NCI-H446 (cell line): ENCODE data around the gene MACIR.

Experiments
- DNase-seq, 2 experiments: peaks; one replicate each; lab custom pipeline; 2025; lab: John Stamatoyannopoulos, UW

The MACIR gene

DNA sequence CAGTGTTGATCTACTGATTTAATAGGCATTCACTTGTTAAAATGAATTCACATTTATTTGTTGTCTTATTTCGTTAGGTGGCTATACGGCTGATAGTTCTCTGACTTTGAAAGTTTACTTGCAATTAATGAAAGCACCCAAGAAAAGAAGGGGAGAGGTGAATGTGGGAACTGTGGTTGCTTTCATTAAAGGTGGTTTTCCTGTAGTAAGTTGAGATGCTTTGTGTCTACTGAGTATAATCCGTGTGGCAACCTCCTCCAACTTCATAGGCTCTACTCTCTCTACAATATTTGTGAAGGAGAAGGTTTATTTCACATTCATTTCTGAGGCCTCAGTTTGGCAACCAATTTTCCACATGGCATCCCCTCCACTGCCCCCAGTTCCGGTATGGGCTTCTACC is 12.8 kb upstream of the MACIR start:
- no peak for DNase-seq

DNA sequence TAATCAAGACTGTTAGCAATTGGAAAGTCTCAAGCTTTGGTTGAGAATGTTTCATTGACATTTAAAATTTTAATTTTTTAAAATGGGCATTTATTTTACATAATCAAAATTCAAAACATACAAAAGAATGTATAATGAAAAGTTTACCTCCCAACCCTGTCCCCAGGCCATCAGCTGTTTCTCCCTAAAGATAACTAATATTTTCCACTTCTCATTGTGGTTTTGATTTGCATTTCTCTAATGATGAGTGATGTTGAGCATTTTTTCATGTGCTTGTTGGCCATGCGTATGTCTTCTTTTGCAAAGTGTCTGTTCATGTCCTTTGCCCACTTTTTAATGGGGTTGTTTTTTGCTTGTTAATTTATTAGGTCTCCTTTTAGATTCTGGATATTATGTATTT is 11.4 kb upstream of the MACIR start:
- DNase-seq: no peak

DNA sequence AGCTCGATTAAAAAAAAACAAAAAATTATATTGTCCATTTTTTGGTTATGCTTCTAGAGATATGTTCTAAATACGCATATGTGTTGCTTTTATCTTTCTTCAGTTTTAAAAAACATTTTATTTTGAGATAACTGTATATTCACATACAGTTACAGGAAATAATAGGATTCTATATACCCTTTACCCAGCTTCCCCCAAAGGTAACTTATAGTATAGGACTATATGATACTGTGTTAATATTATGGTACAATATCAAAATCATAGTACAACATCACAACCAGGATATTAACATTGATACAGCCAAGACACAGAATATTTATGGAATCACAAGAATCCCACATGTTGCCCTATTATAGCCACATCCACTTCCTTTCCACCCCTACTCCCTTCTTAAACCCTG is 9.5 kb upstream of the MACIR start:
- no peak for DNase-seq

DNA sequence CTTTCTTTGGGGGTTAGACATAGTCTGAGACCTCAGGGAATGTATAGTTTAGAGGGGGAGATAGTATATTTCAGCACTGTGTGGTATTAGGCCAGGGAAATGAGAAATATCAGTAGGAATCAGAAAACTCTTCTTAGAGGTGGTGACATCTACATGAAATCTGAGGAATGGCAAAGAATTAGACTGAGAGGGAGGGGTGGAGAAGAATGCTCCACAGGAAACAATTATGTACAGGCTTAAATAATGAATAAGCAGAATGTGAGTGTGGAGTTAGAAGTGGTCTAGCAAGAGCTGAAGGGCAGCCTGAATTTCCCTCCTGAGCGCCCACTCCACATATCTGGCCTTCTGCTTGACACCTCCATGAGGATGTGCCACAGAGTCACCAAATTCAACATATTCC is 3.6 kb upstream of the MACIR start:
- DNase-seq: no peak

DNA sequence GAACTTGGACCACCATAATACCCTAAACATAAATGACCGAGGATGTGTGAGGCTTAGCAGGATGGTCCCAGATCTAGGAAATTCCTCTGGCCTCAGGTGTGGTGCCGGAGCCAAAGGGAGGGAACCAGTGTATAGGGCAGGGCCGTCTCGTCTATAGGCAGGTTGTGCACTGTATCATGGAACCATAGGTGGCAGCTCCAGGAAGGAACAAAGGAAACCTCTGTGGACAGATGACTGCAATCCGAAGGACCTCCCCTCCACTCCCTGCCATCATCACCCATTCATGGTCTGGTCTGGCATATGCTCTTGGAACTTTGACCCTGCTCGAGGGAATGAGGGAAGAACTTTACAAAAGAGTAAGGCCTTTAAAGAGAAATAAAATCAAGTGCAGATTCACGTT is 2.9 kb upstream of the MACIR start:
- DNase-seq: no peak

DNA sequence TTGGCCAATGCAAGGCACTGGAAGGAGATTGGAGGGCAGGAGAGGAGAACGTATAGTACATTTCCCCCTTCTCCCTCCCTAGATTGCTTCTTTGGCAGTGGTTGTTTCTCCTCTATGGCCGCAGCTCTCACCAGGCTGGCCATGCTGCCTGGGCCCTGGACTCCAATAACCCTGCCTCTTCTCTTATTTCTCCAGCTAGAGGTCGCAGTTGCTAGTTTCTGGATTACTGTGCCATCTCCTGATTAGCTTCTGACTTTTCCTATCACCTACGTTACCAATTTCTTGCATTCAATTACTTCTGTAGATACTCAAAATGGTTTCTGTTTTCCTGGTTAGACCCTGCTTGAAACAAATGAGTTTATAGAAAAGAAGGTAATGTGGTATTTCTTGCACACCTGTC is 2.4 kb upstream of the MACIR start:
- no peak for DNase-seq

DNA sequence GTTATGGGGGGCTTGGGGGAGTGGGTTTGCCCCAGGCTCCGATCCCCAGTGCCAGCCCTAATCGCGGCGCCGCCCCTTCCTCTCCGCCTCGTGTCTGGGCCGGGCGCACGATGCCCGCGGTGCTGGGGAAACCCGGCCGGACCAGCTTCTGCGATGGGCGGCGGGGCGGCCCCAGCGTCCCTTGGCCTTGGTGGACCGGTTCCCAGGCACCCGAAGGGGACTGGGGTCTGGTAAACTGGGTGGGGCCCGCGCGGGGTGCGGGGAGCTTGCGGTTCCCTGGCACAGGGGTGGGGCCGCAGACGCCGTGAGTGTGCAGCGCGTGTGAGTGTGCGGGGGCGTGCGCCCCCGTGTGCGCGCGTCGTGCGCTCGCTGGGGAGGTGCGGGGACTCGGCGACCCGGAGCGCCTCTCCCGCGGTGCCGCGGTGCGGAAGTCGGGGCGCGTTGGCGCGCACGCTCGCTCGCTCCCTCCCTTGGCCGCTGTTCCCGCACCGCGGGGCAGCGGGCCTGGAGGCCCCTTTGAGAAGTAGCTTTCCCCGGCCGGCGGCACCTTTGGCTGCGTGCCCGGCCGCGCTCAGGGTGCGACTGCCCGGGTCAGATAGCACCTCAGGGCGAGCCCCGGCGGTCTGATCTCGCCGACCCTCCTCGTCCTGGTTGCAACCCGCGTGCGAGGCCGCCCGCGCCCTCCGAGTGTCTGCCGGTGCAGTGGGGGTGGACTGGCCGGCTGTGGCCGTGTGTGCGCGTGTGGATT is 568 bp downstream of the MACIR start:
- peak; percentile 53 to 72 for DNase-seq

DNA sequence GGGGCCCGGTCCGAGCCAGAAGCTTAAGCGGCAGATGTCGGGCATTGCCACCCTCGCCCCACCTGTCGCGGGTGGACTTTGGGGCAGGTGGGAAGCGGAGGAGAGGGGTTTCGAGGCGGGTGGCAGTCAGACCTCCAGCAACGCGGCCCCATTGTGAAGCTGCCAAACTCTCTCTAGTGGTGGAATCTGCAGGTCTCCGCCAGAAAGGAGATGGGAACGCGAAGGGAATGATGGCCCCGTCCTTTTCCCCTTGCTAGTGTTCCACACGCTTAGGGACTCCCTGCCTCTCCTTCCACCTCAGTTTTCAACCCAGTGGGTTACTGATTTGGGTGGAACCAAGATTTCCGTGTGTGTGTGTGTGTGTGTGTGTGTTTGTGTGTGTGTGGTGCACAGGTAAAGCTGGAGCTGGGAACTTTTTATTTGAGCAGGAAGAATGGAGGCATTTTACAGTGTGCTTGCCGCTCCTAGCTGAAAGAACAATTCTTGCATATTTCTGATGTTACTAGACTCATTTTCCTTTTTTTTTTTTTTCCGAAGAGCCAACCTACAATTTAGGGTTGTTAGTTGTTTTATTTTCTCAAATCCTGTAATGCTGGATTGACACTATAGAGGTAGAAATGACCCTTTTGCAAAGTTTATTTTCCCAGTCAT is 1.3 kb downstream of the MACIR start:
- DNase-seq: peak in 1 of 2 experiments; percentile 37

DNA sequence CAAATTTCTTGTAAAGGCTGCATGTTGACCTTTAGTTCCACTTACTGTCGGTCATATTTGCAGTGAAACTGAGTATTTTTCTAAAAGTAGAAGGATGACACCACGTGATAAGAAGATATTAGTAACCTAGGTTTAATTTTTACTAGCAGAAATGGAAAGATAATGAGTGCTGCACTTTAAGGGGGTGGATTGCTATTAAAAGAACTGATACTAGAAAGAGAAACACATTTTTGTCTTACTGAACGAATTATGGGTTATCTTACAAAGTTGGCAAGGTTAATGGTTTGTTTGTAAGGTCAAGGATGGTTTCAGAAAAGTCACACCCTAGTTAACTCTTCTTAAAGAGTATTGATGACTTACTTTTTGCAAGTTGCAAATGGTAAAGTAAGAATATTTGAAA is 2.4 kb downstream of the MACIR start:
- DNase-seq: no peak

DNA sequence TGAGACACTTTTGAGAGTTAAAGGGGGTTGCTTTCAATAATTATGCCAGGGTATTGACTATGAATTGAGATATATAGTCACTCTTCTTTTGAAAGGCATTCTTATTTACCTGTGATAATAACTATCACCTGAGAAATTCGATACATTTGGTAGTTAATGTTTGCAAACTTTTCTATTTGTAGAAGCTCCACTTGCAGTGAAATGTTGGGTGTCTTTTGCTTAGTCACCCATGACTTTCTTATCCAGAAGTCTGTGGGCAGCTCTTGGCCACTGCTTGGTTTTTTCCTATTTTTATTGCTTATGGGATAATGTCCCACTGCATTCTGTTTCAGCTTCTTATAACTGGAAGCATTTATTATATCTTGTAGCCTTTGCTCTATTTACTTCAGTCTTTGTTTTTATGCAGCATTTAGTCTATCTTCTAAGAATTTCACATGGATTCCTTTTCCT is 3.9 kb downstream of the MACIR start:
- no peak for DNase-seq

DNA sequence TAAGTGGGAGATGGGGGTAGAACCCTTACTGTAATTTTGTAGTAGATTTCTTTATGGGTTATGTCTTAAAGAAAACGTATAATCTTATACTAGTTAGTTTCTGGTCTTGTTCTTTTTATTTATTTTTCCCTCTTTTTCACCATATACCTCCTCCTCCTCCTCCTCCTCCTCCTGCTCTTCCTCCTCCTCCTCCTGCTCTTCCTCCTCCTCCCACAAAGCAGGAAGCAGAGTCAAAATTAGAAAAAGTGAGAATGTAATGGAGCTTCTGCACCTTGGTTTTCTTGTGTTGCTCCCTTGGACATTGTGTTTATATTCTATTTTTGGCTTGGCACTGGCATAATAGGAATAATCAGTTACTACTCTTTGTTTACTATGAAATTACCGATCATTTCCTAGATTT is 4.5 kb downstream of the MACIR start:
- DNase-seq: no peak

DNA sequence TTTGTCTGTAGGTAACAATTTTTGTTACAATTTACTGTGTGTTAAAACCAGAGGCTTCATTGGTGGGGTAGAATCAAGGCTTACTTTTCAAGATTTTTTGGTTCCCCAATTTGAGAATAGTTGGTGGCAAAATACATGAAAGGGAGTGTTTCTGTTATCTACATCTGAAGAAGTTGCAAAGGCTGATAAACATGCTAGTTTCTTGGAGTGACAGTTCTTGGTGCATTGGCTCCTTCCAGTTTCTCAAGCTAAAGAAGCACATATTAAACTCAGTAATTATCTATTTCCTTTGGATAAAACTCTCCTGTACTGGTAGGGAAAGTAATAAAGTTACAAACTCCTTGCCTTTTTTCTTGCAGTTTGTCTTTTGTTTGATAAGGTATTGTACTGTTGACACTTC is 5.9 kb downstream of the MACIR start:
- DNase-seq: no peak

DNA sequence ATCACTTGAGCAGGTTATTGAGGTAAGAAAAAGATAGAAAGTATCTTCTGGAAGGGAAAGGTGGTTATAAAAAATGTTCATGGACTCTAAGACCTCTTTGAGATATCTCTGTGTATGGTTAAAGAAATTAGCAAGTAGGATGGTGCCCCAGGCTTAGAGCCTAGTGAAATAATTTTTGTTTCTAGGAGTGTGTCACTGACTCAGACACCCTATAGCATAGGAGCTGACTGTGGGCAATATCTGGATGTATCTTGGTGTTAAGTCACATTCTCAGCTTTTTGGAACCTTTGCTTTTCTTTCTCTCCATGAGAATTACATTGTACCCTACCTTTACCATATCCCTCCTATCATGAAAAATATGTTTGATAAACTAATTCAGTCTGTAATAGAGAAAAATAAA is 12.0 kb downstream of the MACIR start:
- no peak for DNase-seq

DNA sequence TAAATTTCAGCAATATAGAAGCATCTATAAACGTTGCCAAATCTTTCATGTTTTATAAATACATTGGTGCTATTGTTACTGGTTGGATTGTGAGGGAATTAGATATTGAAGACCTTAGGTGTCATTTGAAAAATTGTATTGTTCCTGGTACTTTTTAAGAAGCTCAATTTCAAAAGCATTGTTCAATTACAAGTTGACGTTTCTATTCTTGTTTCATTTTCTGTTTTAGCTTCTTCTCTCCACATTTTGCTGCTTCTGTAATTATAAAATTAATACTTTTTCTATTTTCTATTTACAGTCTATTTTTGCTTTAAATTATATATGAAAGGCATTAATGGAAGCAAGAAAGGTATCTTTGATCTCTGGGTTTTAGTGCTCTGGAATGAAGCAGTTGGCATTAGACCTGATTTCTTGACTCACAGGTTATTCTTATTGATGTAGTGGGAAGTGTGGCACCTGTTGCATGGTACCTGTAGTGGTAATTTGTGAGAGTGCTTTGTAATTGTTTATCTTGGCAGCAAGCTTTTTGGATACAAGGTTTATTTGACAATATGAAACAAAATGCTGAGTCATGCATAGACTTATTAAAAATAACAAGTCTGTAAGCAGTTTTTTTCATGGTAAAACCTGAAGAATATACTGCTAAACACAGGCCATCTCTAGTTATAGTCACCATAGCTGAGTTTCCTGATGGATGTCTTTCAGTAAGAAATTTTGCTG is 13.2 kb downstream of the MACIR start:
- no peak for DNase-seq

DNA sequence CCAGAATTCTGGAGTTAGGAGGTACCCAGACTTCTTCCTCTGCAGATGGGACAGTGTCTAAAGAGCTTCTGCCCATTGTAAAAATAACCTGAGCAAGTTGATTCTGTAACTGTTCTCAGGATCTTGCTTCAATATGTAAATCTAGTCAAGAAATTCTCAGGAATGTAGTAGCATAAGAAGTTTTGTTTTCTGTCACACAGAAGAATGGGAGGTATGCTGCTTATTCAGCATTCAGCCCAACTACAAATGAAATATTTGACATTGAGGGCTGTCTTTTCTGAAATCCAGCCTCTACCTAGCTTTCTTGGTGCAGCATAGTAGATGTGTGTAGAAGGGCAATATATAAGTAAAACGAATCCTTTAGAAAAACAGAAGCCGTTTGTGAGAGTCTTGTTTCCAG is 13.8 kb downstream of the MACIR start:
- no peak for DNase-seq

DNA sequence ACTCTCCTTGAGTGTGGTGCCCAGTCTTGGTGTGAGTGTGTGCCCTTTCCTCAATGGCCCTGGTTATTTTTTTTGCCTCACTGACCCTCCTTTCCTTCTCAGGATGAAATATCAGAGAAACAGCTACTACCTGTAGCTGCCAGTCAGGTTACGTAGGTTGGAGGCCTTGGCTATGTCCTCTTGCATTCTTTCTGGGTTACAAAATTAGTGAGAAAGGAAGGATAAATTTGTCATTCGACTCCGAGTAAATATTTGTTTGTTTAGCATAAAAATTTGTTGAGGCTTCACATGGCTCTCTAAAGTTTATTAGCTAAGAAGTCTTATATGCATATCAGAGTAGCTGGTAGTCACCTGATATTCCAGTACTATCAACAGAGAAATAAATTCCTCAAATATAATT is 15.4 kb downstream of the MACIR start:
- DNase-seq: no peak

DNA sequence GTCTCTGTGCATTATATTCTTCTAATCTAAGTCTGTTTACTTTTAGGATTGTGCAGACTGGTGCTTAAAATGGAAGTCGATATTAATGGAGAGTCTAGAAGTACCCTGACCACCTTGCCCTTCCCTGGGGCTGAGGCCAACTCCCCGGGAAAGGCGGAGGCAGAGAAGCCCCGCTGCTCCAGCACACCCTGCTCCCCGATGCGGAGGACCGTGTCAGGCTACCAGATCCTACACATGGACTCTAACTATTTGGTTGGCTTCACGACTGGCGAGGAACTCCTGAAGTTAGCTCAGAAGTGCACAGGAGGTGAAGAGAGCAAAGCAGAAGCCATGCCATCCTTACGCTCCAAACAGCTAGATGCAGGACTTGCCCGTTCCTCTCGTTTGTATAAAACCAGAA is 17.3 kb downstream of the MACIR start:
- DNase-seq: no peak

DNA sequence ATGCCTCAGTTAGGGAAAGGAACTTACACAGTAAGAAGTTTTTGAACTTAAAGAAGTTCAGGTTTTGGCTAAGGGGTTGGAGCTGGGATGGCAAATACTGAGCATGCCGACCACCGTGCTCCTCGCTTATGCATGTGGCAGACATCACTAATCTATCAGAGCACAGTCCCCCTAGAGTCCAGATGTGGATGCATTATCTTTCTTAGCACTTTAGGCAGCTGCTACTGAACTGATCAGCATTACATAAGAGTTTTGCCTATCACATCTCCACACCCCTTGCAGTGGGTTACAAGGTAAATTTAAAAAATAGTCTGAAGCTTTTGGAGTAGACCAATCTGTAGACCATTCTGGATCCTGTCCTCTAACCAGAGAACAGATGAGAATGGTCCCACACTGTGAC is 22.4 kb downstream of the MACIR start:
- no peak for DNase-seq

DNA sequence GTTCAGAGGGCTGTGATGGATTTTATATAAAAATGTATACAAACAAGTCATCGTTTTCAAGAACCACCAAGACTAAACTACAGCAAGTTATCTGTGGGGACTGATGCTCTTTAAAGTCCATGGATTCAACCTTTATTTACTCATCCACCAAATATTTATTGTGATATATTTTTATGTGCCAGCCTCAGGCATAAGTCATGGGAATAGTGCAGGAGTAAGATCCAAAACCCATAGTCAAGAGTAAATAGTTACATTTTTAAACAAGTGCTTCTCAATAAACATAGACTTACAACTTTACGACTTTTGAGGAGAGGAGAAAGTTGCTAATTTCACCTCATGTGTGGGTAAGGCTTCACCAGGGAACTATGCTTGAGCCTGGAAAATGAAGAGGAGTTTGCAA is 24.6 kb downstream of the MACIR start:
- DNase-seq: no peak

DNA sequence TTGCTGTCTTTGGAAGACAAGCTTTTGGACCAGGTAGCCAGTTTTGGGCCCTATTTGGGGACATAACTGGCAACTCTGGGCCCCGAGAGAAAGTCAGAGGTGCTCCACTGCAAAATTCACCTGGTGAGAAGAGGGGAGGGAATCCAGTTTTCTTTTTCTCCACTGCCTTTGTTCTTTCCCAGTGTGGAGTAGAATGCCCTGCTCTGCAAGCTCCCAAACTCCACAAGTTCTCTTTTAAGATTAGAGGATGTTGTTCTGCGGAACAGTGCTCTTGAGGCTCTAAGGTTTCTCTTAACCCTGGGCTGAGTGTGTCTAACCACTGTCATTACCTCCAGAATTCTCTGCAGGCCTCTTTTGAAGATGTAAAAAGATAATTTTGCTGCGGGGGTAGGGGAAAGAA is 25.3 kb downstream of the MACIR start:
- no peak for DNase-seq

DNA sequence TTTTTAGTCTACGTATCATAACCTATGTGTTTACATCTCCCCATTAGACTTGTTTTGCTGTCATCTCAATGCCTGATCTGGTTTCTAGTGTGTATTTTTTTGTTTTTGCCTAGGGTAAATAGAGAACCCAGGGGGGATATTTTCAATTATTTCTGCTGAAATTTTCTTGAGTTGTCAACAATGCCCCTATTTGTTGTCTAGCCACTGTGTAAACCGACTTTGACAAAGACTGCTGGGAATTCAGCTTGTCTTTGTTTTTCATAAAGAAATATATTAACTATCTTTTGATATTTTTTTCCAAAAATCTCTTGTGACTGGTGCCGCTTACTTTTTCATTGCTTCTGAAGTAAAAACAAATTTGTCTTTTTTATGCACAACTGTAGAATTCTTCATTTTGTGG is 28.1 kb downstream of the MACIR start:
- DNase-seq: no peak

DNA sequence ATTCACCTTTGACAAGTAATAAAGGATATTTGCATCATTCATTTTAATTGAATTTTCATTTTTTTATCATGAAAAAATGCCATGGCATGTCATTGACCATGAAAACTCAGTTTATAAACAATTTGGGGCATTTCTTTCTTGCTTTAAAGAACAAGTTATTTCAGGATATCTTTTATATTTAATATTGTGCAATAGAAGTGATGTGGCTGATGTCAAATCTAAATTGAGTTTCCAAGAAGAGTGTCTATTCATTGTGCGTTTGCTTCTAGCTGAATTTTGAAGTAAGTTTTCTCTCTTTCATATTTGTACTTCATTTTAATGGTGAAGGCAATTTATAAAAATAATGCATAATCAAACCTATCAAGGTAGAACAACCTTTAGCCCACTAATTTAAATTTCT is 30.5 kb downstream of the MACIR start:
- DNase-seq: no peak

DNA sequence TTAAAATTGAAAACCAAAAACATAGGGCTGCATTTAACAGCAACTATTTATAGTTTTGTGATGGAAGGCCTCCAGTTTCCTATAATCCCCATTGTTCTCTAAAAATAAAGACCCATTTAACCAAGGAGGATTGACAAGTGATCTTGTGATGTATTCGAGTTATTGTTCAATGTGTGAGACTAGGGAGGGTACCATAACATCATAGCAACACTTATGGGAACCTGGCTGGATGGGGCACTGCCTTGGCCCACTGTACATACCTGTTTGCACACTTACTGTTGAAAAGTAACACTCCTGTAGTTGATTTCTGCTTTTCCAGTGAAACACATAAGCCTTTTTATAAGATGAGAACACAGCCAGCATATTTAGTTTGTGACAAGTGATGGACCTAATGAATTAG is 32.3 kb downstream of the MACIR start:
- DNase-seq: no peak
